AG08395 (cell line): Measurements from ENCODE around the gene BRD9.
"Not testable (repeated sequence)": the region's sequence is repeated elsewhere in the genome, so short reads cannot be mapped to it uniquely, and the experiment has no call there.

Experiments
- DNase-seq: peaks from one replicate; pipeline ENCODE4 v3.0.0; 2012; ENCODE audit warnings: mixed read lengths, low spot score

The BRD9 gene

DNA sequence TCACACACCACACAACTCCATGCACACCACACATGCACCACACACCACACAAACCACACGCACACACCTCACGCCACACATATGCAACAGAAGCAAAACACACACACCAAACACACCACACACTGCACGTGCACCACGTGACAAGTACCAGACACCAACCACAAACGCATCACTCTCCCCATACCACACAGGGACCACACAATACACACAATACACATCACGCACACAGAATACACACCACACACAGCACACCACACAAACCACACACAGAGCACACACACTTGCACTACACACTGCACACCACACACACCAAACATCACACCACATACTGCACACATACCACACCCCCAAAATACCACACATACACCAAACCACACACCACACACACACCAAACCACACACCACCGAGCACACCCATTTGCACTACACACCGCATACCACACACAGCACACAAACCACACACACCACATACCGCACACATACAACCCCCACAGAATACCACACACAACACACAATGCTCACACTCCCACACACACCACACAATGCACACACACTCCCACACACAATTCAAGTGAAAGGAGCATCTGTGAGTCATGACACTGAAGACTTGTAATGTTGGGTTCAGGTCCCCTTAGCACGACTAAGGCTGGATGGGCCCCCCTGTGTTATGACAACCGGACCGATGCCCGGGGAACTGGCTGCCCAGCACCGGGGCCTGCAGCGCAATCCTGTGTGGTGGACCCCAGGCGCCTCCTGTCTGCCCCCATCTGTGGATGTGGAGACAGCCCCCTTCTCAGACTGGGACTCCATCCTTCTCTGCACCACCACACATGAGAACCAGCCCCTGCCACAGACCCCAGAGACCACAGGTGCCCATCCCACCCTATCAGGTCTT is 35.8 kb downstream of the BRD9 start:
- DNase-seq = no peak

DNA sequence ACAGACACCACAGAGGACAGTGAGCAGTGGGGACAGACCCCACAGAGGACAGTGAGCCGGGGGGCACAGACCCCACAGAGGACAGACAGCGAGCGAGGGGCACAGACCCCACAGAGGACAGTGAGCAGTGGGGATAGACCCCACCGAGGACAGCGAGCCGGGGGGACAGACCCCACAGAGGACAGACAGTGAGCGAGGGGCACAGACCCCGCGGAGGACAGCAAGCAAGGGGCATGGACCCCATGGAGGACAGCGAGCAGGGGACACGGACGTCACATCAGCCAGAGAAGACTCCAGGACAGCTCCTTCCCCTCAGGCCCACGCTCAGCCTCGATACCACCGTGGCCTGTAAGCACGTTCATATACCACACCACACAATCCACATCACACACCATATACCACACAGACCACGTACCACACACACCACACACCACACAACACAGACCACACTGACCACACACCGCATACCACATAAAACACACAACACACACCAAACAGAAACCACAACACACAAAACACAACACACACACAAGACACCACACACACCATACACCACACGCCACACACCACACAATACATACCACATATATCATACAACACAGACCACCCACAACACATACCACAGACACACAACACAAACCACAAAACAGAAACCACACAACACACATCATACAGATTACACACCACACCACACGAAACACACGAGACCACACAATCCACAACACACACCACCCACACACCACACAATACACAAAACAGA is 36.6 kb downstream of the BRD9 start:
- DNase-seq = no peak

DNA sequence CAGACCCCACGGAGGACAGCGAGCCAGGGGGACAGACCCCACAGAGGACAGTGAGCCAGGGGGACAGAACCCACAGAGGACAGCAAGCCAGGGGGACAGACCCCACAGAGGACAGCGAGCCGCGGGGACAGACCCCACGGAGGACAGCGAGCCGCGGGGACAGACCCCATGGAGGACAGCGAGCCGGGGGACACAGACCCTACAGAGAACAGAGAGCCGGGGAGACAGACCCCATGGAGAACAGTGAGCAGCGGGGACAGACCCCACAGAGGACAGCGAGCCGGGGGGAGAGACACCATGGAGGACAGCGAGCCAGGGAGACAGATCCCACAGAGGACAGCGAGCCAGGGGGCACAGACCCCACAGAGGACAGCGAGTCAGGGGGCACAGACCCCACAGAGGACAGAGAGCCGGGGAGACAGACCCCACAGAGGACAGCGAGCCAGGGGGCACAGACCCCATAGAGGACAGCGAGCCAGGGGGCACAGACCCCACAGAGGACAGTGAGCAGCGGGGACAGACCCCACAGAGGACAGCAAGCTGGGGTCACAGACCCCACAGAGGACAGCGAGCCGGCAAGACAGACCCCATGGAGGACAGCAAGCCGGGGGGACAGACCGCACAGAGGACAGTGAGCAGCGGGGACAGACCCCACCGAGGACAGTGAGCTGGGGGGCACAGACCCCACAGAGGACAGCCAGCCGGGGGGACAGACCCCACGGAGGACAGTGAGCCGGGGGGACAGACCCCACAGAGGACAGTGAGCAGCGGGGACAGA is 37.4 kb downstream of the BRD9 start:
- no peak for DNase-seq

DNA sequence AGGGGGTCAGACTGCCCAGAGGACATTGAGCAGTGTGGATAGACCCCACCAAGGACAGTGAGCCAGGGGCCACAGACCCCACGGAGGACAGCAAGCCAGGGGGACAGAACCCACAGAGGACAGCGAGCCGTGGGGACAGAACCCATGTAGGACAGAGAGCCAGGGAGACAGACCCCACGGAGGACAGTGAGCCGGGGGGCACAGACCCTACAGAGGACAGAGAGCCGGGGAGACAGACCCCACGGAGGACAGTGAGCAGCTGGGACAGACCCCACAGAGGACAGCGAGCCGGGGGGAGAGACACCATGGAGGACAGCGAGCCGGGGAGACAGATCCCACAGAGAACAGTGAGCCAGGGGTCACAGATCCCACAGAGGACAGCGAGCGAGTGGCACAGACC is 38.4 kb downstream of the BRD9 start:
- DNase-seq = no peak

DNA sequence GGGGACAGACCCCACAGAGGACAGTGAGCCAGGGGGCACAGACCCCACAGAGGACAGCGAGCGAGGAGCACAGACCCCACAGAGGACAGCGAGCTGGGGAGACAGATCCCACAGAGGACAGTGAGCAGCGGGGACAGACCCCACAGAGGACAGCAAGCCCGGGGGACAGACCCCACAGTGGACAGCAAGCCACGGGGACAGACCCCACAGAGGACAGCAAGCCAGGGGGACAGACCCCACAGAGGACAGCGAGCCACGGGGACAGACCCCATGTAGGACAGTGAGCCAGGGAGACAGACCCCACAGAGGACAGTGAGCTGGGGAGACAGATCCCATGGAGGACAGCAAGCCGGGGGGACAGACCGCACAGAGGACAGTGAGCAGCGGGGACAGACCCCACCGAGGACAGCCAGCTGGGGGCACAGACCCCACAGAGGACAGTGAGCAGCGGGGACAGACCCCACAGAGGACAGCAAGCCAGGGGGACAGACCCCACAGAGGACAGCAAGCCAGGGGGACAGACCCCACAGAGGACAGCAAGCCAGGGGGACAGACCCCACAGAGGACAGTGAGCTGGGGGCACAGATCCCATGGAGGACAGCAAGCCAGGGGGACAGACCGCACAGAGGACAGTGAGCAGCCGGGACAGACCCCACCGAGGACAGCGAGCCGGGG is 39.0 kb downstream of the BRD9 start:
- not testable (repeated sequence) for DNase-seq

DNA sequence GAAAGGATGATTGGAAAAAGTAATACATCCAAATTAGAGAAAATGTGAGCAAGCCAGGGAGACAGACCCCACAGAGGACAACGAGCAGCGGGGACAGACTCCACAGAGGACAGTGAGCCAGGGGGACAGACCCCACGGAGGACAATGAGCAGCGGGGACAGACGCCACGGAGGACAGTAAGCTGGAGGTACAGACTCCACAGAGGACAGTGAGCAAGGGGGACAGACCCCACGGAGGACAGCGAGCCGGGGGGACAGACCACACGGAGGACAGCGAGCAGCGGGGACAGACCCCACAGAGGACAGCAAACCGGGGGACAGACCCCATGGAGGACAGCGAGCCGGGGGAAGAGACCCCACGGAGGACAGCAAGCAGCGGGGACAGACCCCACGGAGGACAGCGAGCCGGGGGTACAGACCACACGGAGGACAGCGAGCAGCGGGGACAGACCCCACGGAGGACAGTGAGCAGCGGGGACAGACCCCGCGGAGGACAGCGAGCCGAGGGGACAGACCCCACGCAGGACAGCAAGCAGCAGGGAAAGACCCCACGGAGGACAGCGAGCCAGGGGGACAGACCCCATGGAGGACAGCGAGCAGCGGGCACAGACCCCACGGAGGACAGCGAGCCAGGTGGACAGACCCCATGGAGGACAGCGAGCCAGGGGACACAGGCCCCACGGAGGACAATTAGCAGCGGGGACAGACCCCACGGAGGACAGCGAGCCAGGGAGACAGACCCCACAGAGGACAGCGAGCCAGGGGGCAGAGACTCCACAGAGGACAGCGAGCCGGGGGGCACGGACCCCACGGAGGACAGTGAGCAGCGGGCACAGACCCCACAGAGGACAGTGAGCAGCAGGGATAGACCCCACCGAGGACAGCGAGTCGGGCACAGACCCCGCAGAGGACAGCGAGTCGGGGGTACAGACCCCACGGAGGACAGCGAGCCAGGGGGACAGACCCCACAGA is 39.9 kb downstream of the BRD9 start:
- no peak for DNase-seq

DNA sequence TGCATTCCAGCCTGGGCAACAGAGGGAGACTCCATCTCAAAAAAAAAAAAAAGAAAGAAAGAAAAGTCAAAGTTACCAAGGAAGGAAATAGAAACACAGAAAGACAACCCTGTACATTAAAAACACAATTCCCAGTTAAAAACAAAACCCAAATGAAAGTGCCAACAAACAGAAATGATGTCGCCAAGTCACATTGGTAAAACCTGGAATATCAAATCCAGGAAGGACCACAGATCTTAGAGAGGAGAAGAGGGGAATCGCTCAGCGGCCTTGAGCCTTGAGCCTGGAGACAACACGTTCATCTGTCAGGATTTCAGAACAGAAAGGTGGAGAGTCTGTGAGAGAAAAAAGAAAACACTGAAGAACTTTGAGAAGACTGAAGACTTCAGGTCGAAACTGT is 40.6 kb downstream of the BRD9 start:
- DNase-seq = no peak

DNA sequence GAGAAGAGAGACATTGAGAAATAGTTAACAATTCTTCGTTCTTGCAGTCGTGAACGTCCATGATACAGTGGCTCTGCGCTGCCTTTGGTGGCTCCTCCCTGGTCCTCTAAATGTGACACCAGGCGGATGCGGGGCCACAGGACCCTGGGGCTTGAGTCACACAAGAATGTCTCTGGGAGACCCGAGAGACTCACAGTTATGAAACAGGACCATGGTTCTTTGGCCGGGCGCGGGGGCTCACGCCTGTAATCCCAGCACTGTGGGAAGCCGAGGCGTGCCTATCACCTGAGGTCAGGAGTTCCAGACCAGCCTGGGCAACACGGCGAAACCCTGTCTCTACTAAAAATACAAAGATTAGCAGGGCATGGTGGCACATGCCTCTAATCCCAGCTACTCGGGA is 41.0 kb downstream of the BRD9 start:
- no peak for DNase-seq

DNA sequence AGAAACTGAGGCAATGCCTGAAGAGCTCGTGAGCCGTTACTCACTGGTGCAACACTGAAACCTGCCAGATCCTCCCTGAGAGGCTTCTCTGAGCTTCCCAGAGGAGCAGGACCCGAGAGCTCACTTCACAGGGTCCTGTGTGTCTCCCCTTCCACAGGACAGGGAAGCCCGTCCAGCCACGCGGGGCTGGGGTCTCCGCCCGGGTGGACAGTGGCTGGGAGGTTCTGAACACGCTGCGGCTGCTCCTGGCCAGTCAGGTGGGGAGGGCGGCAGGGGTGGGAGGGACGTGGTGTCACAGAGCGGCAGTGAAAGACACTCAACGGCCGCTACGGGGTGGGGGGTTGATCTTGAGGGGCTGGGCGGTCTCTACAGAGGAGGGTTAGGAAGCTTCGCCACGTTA is 41.5 kb downstream of the BRD9 start:
- no peak for DNase-seq

DNA sequence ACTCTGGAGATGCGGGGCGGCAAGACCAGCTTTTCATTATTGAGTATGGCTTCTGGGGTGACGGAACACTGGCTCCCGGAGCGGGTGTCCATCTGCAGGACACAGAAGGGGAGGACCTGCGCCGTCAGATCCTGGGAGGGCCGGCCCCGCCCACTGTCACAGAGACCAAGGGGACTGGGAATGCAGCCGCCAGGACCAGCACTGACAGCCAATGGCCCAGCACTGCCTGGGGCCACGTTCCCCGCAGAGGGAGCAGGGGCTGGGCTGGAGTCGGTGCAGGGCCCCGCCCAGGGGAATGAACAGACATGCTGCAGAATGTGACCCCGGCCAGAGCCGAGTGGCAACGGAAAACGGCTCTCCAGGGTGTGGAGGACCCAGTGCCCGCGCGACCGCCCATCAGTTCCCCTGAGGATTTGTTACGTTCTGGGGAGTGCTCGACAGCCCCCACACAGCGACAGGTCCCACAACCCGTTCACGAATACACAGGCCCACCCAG is 42.0 kb downstream of the BRD9 start, which contains the start of gene ZDHHC11:
Gene ZDHHC11, minus strand, starts transcription at position 476 of the 496 bp plus-strand sequence. Its CDS starts 384 bp downstream, at position 92.
- no peak for DNase-seq

DNA sequence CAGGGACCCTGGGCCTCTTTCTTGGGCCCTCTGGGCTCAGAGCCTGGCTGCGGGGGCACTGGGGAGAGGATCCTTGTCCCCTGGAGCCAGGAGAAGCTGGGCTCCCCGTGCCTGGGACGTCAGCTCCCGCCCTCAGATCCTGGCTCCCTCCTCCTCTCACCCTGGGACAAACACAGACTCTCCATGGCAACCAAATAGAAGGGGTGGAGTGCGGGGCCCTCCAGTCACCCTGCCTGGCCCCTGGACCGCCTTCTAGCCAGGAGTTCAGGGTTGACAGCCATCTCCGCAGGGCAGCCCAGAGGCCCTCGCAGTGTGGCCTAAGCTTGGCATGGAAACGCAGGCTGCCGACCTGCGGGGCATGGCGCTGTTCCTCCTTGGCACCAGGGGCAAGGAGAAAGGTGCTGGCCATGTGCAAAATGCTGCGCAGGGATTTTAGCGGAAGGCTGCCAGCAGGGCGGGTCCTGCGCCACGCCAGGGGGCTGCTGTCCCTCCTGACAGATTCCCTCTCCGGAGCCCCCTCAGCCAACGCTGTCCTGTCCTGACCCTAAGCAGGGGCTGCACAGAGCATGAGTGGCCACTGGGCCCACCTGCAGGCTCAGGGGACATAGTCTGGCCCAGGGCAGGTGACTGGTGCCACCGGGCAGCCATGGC is 42.8 kb downstream of the BRD9 start:
- peak; percentile 7 for DNase-seq

DNA sequence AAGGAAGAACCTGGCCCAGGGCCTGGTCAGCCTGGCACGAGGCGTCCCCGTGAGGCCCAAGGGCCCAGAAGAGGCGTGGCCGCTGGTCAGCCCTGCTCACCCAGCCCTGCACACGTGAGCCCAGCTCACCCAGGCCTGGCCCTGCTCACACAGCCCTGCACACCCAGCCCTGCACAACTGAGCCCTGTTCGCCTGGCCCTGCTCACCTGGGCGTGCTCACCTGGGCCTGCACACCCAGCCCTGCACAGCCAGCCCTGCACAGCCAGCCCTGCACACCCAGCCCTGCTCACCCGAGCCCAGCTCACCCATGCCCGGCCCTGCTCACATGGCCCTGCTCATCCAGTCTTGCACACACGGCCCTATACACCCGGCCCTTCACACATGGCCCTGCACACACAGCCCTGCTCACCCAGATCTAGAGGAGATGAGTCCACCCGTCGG is 43.9 kb downstream of the BRD9 start:
- no peak for DNase-seq

DNA sequence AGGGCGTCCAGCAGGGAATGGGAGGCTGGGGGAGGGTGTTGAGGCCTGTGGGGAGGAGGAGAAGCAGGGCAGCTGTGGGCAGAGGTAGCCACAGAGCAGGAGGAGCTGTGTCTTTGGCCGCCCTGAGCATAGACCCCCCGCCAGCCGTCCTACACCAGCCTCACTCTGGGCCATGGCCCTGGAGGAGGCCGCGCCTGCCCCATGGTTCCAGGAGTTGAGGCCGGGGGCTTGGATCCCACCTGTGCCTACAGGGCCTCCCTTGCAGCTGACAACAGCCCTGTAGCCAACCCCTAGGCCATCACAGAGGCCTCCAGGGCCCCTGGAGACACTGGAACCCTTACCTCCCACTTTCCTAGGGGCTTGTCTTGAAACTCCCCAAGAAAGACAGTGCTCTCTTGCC is 44.9 kb downstream of the BRD9 start:
- DNase-seq = not testable (repeated sequence)

DNA sequence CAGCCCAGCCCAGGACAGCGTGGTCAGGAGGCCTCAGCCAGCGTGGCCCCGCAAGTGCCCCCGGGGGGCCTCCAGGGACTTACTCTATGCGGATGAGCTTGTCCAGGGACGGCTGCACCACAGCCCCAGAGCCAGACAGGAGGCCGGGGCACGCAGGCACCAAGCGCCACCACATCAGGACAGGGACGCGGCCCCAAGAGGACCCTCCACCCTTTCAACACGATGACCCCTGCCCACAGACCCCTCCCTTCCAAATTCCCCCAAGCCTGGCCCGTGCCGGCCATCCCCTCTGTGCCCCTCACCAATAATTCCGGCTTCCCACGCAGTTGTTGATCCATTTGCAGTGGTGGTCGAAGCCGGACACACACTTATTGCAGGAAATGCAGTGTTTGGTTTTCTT is 45.4 kb downstream of the BRD9 start:
- not testable (repeated sequence) for DNase-seq

DNA sequence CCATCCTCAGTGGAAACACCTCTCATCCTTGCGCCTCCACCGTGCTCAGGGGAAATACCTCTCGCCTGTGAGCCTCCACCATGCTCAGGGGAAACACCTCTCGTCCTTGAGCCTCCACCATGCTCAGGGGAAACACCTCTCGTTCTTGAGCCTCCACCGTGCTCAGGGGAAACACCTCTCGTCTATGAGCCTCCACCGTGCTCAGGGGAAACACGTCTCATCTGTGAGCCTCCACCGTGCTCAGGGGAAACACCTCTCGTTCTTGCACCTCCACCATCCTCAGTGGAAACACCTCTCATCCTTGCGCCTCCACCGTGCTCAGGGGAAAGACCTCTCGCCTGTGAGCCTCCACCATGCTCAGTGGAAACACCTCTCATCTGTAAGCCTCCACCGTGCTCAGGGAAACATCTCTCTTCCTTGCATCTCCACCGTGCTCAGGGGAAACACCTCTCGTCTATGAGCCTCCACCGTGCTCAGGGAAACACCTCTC is 46.0 kb downstream of the BRD9 start:
- not testable (repeated sequence) for DNase-seq

DNA sequence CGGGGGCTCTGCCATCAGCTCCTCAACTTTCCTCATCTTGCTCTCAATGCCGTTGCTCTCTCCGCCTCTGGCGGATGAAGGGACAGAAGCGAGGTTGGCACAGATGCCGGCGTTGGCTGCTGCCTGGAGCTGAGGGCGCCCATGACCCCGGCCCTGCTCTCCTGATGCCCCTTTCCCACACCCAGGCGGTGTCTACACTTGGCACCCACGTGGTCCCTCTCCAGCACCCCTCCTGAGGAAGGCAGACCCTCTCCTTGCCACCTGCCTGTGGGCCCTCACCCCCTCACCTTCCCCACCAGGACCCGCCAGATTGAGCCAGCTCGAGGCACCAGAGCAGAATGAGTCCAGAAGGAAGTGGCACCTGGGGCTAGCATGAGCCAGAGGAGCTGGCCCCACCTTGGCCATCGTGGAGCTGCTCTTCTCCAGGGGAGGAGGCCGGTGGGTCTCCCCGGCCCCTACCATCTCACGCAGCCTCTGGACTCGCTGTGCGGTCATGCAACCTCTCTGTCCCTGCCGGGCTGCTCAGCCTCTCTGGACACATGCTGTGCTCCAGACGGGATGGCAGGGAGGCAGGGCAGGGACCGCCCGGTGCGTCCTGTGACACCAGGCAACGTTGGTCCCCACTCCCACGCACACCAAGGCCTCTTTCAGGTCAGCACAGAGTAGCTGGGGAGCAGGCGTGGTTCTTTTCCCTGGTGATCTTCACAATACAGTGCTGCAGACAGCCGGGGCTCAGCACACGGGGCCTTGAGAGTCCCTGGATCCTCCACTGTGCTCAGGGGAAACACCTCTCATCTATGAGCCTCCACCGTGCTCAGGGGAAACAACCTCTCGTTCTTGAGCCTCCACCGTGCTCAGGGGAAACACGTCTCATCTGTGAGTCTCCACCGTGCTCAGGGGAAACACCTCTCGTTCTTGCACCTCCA is 46.7 kb downstream of the BRD9 start:
- not testable (repeated sequence) for DNase-seq

DNA sequence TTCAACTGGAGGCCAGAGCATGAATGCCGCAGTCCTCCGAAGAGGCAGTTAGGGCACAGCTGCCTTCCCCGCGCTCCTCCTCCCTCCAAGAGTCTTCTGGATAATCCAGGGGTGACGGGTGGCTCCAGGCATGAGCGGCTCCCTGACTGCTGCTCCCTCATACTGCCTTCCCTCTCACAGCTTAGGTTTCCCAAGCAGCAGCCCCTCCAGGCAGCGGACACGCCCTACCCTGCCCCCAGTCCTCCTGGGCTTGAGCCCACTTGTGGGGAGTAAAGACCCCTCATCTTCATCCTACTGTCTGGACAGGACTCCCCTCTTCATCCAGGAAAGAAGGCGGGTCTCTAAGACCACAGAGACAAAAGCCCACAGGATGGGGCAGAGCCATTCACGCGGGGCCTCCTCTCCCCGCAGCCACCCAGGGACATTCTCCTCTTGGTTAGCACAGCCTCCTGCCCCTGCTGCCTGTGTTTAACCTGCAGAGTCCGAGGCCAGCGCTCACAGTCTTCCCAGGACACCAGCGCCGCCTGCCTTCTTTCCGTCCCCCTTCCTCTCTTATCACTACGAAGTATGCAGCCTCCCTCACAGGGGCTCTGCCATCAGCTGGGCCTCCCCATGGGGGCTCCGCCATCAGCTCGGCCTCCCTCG is 47.4 kb downstream of the BRD9 start:
- not testable (repeated sequence) for DNase-seq

DNA sequence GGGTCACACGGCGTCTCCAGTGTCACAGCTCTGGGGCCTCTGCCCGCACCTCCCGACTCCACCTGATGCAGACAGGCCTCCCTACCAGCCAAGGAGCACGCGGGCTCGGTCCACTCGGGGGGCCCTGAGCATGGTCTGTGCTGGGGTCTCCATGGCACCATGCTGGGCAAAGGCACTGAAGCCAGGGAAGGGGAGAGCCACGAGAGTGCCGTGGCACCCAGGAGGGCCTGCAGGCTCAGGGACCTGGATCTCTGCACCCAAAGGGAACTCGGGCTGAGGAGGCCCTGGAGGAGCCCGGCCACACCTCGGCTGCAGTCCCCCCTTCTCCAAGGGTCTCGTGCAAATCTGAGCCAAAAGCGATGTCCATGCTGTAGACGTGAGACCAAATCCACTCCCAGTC is 48.2 kb downstream of the BRD9 start:
- DNase-seq = not testable (repeated sequence)
